ENCODE measurements around the gene CORO2A.

Gene CORO2A

DNA sequence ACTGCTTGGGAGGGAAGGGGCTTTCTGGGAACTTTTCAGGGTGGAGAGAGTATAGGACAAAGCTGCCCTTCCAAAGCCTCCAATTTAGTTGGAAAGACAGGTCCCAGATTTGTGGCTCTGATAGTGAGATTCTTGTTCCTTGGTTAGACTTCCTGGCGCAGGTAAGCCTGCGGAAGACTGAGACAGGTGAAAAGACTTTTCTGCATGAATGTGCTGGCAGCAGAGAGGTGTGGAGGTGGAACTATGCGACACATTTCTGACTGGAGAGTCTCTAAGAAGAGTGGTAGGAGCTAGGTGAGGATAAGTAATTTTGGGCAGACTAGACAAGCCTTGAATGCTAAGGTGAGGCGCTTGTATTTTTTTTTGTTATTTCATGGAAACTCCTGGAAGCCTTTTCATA is 106.0 kb downstream of the CORO2A start:
- Histone ChIP-seq H2AFZ (ENCODE audit: low read depth, low read length) (no peak overlapping the region), H3K9me3 (ENCODE audit: insufficient read depth, low read length, severe bottlenecking) (no peaks in the 10 kb centered on the region), H3K27me3 (ENCODE audit: insufficient read depth, low read length, poor library complexity) (no peaks in the 10 kb centered on the region), H3K79me2 (ENCODE audit: insufficient read depth, low read length) (no peaks in the 10 kb centered on the region), H3K9ac (ENCODE audit: low read depth, low read length) (no peak overlapping the region), H3K4me2 (ENCODE audit: insufficient read depth, low read length) (no peak overlapping the region), H3K36me3 (ENCODE audit: insufficient read depth, low read length) (peaks cover 66% of the 10 kb centered on the region), H4K20me1 (ENCODE audit: insufficient read depth, low read length) (no peaks in the 10 kb centered on the region), H3K27ac (ENCODE audit: low read length) (no peak overlapping the region), H3K4me3 (ENCODE audit: low read depth in 1 of 2, low read length in 2 of 2) (no peak overlapping the region), H3K4me1 (ENCODE audit: insufficient read depth, low read length) (no peaks in the 10 kb centered on the region)
- DNase-seq (no peak), ATAC-seq (ENCODE audit: insufficient read depth, low read depth) (no peak)
- no peak for TF ChIP-seq EZH2 (IDR thresholded peaks at IDR 0.05; ENCODE audit: borderline replicate concordance, low read depth, low read length, severe bottlenecking)
- TF ChIP-seq, protein P1, sequence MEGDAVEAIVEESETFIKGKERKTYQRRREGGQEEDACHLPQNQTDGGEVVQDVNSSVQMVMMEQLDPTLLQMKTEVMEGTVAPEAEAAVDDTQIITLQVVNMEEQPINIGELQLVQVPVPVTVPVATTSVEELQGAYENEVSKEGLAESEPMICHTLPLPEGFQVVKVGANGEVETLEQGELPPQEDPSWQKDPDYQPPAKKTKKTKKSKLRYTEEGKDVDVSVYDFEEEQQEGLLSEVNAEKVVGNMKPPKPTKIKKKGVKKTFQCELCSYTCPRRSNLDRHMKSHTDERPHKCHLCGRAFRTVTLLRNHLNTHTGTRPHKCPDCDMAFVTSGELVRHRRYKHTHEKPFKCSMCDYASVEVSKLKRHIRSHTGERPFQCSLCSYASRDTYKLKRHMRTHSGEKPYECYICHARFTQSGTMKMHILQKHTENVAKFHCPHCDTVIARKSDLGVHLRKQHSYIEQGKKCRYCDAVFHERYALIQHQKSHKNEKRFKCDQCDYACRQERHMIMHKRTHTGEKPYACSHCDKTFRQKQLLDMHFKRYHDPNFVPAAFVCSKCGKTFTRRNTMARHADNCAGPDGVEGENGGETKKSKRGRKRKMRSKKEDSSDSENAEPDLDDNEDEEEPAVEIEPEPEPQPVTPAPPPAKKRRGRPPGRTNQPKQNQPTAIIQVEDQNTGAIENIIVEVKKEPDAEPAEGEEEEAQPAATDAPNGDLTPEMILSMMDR (IDR thresholded peaks at IDR 0.05; ENCODE audit: borderline replicate concordance, extremely low read depth, low read length, poor library complexity, severe bottlenecking): no peak

DNA sequence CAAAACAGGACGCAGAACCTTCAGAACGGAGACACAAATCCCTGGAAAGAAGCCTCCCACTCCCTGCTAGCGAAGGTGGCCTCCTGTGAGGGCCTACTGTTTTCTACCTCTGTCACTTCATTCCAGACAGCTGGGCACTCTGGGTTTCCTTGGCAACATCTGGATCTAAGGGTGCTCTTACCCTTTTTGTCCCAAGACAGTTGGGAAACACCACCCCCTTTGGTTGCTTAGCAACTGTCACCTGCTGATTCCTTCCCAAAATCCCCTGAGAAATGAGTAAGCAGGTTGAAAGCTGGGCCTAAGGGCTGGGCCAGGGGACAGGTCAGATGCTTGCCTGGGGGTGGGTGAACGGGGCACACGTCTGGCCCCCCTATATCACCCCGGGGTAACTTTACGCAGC is 106.5 kb downstream of the CORO2A start:
- H3K36me3 ChIP-seq (ENCODE audit: insufficient read depth, low read length): peaks cover 69% of the 10 kb centered on the region
- ATAC-seq (ENCODE audit: insufficient read depth, low read depth) (no peak), DNase-seq (no peak)
- no peaks in the 10 kb centered on the region for H3K27me3 ChIP-seq (ENCODE audit: insufficient read depth, low read length, poor library complexity)
- no peak overlapping the region for H3K4me2 ChIP-seq (ENCODE audit: insufficient read depth, low read length)
- no peaks in the 10 kb centered on the region for H4K20me1 ChIP-seq (ENCODE audit: insufficient read depth, low read length)
- no peaks in the 10 kb centered on the region for H3K9me3 ChIP-seq (ENCODE audit: insufficient read depth, low read length, severe bottlenecking)
- no peak overlapping the region; the same call in 1 of the 2 replicates for H3K27ac ChIP-seq (ENCODE audit: low read length)
- no peaks in the 10 kb centered on the region for H3K79me2 ChIP-seq (ENCODE audit: insufficient read depth, low read length)
- H3K4me1 ChIP-seq (ENCODE audit: insufficient read depth, low read length): no peaks in the 10 kb centered on the region
- no peak overlapping the region for H3K9ac ChIP-seq (ENCODE audit: low read depth, low read length)
- TF ChIP-seq, protein P1 (IDR thresholded peaks at IDR 0.05; ENCODE audit: borderline replicate concordance, extremely low read depth, low read length, poor library complexity, severe bottlenecking): no peak
- TF ChIP-seq EZH2 (IDR thresholded peaks at IDR 0.05; ENCODE audit: borderline replicate concordance, low read depth, low read length, severe bottlenecking): no peak
- H3K4me3 ChIP-seq (ENCODE audit: low read depth in 1 of 2, low read length in 2 of 2): no peak overlapping the region
- H2AFZ ChIP-seq (ENCODE audit: low read depth, low read length): no peak overlapping the region

DNA sequence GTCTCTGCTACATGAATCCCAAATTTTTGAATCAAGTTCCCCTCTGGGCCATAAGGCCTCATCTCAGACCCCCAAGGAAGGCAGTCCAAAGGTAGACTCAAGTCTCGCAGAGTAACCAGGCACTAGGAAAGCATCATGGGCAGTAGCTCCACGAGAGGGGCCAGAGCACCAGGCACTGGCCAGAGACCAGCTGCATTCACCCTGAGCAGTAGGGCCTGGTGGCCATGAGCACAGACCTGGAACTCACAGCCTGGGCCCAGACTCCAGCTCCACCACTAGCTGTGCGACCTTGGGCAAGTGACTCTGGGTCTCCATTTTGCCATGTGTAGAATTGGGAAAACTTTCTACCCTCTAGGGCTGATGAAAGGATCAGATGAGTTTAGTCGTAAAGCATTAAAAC is 107.4 kb downstream of the CORO2A start:
- no peak for TF ChIP-seq EZH2 (IDR thresholded peaks at IDR 0.05; ENCODE audit: borderline replicate concordance, low read depth, low read length, severe bottlenecking)
- TF ChIP-seq, protein P1 (IDR thresholded peaks at IDR 0.05; ENCODE audit: borderline replicate concordance, extremely low read depth, low read length, poor library complexity, severe bottlenecking): no peak
- no peaks in the 10 kb centered on the region for H3K4me1 ChIP-seq (ENCODE audit: insufficient read depth, low read length)
- H3K27ac ChIP-seq (ENCODE audit: low read length): 0 out of 2 replicates have a peak overlapping the region, but pooled peaks have one; percentile 33
- H3K36me3 ChIP-seq (ENCODE audit: insufficient read depth, low read length): peaks cover 74% of the 10 kb centered on the region
- no peak overlapping the region for H2AFZ ChIP-seq (ENCODE audit: low read depth, low read length)
- no peak overlapping the region for H3K4me2 ChIP-seq (ENCODE audit: insufficient read depth, low read length)
- H3K9ac ChIP-seq (ENCODE audit: low read depth, low read length): no peak overlapping the region
- H4K20me1 ChIP-seq (ENCODE audit: insufficient read depth, low read length): no peaks in the 10 kb centered on the region
- H3K4me3 ChIP-seq (ENCODE audit: low read depth in 1 of 2, low read length in 2 of 2): no peak overlapping the region
- H3K79me2 ChIP-seq (ENCODE audit: insufficient read depth, low read length): no peaks in the 10 kb centered on the region
- no peak for ATAC-seq (ENCODE audit: insufficient read depth, low read depth)
- no peaks in the 10 kb centered on the region for H3K9me3 ChIP-seq (ENCODE audit: insufficient read depth, low read length, severe bottlenecking)
- H3K27me3 ChIP-seq (ENCODE audit: insufficient read depth, low read length, poor library complexity): no peaks in the 10 kb centered on the region
- DNase-seq: no peak

GRCh38 chr9:98084396-98084795 is 108.0 kb downstream of the CORO2A start:
- Histone ChIP-seq H3K27me3 (ENCODE audit: insufficient read depth, low read length, poor library complexity) (no peaks in the 10 kb centered on the region), H3K79me2 (ENCODE audit: insufficient read depth, low read length) (no peaks in the 10 kb centered on the region), H2AFZ (ENCODE audit: low read depth, low read length) (no peak overlapping the region), H3K9ac (ENCODE audit: low read depth, low read length) (no peak overlapping the region), H4K20me1 (ENCODE audit: insufficient read depth, low read length) (no peaks in the 10 kb centered on the region), H3K36me3 (ENCODE audit: insufficient read depth, low read length) (peaks cover 79% of the 10 kb centered on the region), H3K27ac (ENCODE audit: low read length) (no peak overlapping the region), H3K4me1 (ENCODE audit: insufficient read depth, low read length) (no peaks in the 10 kb centered on the region), H3K4me2 (ENCODE audit: insufficient read depth, low read length) (no peak overlapping the region), H3K9me3 (ENCODE audit: insufficient read depth, low read length, severe bottlenecking) (no peaks in the 10 kb centered on the region), H3K4me3 (ENCODE audit: low read depth in 1 of 2, low read length in 2 of 2) (no peak overlapping the region)
- TF ChIP-seq, protein P1 (IDR thresholded peaks at IDR 0.05; ENCODE audit: borderline replicate concordance, extremely low read depth, low read length, poor library complexity, severe bottlenecking): no peak
- TF ChIP-seq EZH2 (IDR thresholded peaks at IDR 0.05; ENCODE audit: borderline replicate concordance, low read depth, low read length, severe bottlenecking): no peak
- no peak for ATAC-seq (ENCODE audit: insufficient read depth, low read depth)
- DNase-seq: no peak
